ENCODE data around the gene BCAR3. TPM values are rescaled to one million over a fixed set of nuclear protein-coding genes. Genes with fewer than 3 reads are reported as not detected.

BCAR3 gene
- polyA plus RNA-seq (2011; rRNA removed) (31.6 and 32.1 TPM in 2 replicates), polyA plus RNA-seq (2017; fragmentation: RNase III; extraction: RNeasy Plus Mini Kit Qiagen cat#74134 plus additional on column Dnase treatment) (29.8 to 35.8 TPM (median 33.4 TPM) in 3 replicates), polyA minus RNA-seq (2011; rRNA and poly(A)+ RNA removed) (27.5 and 30.0 TPM in 2 replicates)
- polyA plus RNA-seq (2012; cell fraction: cytosol; rRNA removed), result 28.6 and 37.0 TPM in 2 replicates
- 40.5 and 50.4 TPM in 2 replicates for polyA plus RNA-seq (2012; cell fraction: nucleus; rRNA removed)

DNA sequence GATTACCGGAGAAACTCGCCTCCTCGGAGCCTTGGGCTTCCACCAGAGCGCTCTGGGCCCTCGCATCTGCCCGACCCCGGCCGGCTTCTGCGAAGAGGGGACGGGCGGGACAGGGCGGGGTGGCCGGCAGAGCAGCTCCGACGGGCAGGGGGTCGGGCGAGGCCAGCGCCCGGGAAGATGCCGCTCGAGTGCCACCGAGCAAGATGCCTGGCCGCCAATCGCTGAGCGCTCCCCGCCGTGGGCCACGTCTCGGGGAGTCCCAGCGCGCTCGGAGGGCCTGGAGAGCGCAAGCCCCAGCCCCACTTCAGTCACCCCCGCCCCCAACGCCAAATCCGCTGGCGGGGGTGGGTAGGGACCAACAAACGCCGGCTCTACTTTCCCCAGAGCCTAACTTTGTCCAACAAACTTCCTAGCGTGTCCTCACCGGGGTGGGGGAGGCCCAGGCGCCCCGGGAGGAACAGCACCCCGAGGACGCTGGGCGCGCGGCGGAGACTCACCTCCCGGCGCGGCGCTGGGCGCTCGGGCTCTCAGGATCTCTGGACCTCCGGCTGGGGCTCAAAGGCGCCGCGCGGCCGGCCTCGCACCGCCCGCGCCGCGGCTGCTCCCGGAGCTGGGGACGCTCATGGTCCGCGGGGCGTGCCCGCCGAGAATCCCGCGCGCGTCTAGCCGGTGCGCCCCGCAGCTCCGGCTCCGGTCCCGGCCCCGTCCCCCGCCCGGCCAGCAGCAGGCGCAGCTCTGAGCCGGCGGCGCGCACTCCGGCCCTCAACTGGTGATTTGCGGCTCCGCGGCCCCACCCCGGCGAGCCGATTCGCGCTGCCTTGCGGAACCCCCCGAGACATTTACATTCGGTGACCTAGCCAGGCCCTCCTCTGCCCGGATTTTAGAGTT lies at the start of gene BCAR3:
Gene BCAR3, minus strand, starts transcription at position 737 of the 888 bp plus-strand sequence. CDS start 6,907 bp downstream, outside the sequence.
- Histone ChIP-seq H3K4me3 (peak within 1 kb of the TSS; percentile 94), H3K27ac (peak within 1 kb of the TSS; percentile 93 to 100), H3K4me2 (peak within 1 kb of the TSS; percentile 98), H3K4me1 (peaks cover 51% of the 10 kb centered on the region), H3K9me3 (no peaks in the 10 kb centered on the region)
- DNase-seq (ENCODE audit: low read depth in 1 of 2, low spot score in 1 of 2), result peak in 1 of 2 experiments; percentile 70
- peak; percentile 81 to 83 for ATAC-seq
- 0% methylated on average over 29 of the region's 105 CpGs for WGBS (ENCODE audit: missing lambda C conversion rate)
- TF ChIP-seq RAD21 (conservative IDR thresholded peaks at IDR 0.05 in 1 of 2, IDR thresholded peaks at IDR 0.05 in 1 of 2) (peak in 1 of 2 experiments; percentile 46; a peak in 2 of 5 replicates), HOXA7 (CRISPR knock-in tag; IDR thresholded peaks at IDR 0.05) (no peak), JUN (IDR thresholded peaks at IDR 0.05) (peak in 1 of 2 experiments; percentile 56; a peak in 2 of 5 replicates), BCL3 (IDR thresholded peaks at IDR 0.05) (peak; percentile 54; the same call in 1 of the 3 replicates), MAX (IDR thresholded peaks at IDR 0.05) (peak; percentile 58), POLR2A (IDR thresholded peaks at IDR 0.05; ENCODE audit: low read length) (peak; percentile 61), RNF2 (IDR thresholded peaks at IDR 0.05; ENCODE audit: borderline replicate concordance, low read depth) (no peak), KDM5A (IDR thresholded peaks at IDR 0.05) (no peak), SMC3 (IDR thresholded peaks at IDR 0.05) (peak; percentile 50; the same call in 2 of the 3 replicates), BHLHE40 (IDR thresholded peaks at IDR 0.05; ENCODE audit: low read depth, low read length) (no peak)
- TF ChIP-seq, protein P1, sequence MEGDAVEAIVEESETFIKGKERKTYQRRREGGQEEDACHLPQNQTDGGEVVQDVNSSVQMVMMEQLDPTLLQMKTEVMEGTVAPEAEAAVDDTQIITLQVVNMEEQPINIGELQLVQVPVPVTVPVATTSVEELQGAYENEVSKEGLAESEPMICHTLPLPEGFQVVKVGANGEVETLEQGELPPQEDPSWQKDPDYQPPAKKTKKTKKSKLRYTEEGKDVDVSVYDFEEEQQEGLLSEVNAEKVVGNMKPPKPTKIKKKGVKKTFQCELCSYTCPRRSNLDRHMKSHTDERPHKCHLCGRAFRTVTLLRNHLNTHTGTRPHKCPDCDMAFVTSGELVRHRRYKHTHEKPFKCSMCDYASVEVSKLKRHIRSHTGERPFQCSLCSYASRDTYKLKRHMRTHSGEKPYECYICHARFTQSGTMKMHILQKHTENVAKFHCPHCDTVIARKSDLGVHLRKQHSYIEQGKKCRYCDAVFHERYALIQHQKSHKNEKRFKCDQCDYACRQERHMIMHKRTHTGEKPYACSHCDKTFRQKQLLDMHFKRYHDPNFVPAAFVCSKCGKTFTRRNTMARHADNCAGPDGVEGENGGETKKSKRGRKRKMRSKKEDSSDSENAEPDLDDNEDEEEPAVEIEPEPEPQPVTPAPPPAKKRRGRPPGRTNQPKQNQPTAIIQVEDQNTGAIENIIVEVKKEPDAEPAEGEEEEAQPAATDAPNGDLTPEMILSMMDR (IDR thresholded peaks at IDR 0.05), result peak; percentile 27; the same call in 2 of the 3 replicates
- TF ChIP-seq, protein P2, sequence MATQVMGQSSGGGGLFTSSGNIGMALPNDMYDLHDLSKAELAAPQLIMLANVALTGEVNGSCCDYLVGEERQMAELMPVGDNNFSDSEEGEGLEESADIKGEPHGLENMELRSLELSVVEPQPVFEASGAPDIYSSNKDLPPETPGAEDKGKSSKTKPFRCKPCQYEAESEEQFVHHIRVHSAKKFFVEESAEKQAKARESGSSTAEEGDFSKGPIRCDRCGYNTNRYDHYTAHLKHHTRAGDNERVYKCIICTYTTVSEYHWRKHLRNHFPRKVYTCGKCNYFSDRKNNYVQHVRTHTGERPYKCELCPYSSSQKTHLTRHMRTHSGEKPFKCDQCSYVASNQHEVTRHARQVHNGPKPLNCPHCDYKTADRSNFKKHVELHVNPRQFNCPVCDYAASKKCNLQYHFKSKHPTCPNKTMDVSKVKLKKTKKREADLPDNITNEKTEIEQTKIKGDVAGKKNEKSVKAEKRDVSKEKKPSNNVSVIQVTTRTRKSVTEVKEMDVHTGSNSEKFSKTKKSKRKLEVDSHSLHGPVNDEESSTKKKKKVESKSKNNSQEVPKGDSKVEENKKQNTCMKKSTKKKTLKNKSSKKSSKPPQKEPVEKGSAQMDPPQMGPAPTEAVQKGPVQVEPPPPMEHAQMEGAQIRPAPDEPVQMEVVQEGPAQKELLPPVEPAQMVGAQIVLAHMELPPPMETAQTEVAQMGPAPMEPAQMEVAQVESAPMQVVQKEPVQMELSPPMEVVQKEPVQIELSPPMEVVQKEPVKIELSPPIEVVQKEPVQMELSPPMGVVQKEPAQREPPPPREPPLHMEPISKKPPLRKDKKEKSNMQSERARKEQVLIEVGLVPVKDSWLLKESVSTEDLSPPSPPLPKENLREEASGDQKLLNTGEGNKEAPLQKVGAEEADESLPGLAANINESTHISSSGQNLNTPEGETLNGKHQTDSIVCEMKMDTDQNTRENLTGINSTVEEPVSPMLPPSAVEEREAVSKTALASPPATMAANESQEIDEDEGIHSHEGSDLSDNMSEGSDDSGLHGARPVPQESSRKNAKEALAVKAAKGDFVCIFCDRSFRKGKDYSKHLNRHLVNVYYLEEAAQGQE (IDR thresholded peaks at IDR 0.05), result no peak
- no peak for FAIRE-seq
- CTCF ChIA-PET, result interaction anchor here (0.6 to 5.8 kb wide), 20 partner anchors 9 to 202 kb away, joined by 3 to 40 read pairs (median 4); no protein-coding TSS in a partner anchor
- POLR2A ChIA-PET, result interaction anchor here (0.6 to 2.4 kb wide), 12 partner anchors 9 to 165 kb away, joined by 3 to 11 read pairs (median 4); no protein-coding TSS in a partner anchor

DNA sequence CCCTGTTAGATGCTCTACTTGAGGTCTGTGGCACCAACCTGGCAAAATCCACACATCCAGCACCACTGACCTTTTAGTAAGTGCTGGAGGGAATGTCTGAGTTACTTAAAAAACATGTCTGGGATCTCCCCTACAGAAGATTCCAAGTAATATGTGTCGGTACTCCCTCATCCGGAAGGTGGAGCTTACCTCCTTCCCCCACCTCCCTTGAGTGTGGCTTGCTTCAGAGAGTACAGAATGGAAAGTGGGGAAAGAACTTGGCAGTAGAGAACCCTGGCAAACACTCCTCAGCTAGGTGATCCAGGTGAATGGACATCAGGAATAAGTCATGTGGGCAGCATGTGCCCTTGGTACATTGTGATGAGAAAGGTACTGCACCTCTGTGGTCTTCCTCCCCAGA lies 49.0 kb upstream of the BCAR3 start:
- no peak for FAIRE-seq
- peak overlapping the region in 1 of 2 experiments; percentile 38; a peak in 2 of 6 replicates for H3K27ac ChIP-seq
- DNase-seq (ENCODE audit: low read depth in 1 of 2, low spot score in 1 of 2), result no peak
- ChIA-PET CTCF (no interaction called here), POLR2A (no interaction called here)
- TF ChIP-seq RAD21 (conservative IDR thresholded peaks at IDR 0.05 in 1 of 2, IDR thresholded peaks at IDR 0.05 in 1 of 2), result no peak
- no peak for TF ChIP-seq CBX2 (IDR thresholded peaks at IDR 0.05; ENCODE audit: borderline replicate concordance, low read depth)
- no peak overlapping the region for H3K4me3 ChIP-seq
- 50% methylated on average over 2 of the region's 2 CpGs for WGBS (ENCODE audit: missing lambda C conversion rate)
- H3K4me2 ChIP-seq, result no peak overlapping the region
- H3K4me1 ChIP-seq, result no peaks in the 10 kb centered on the region
- ATAC-seq, result no peak
- no peaks in the 10 kb centered on the region for H3K9me3 ChIP-seq

Measured in A549 (cell line).